RWPE2 (cell line): Measurements from ENCODE around the gene LSM10.

ENCODE experiments used
- ATAC-seq: fragments of 200-7000 bp; cut with Tn5 transposase; 3 replicates; pipeline ENCODE4 v1.9.1; 2021; ENCODE audit warnings: low read depth
- DNase-seq: peaks from one replicate; pipeline ENCODE4 v3.0.0-alpha.2; 2020; ENCODE audit warnings: low spot score
- H3K27ac ChIP-seq: fragments of 450-650 bp; 2 replicates; pipeline ENCODE4 v1.5.1; 2017; ENCODE audit warnings: mild to moderate bottlenecking; ENCODE audit not compliant: poor library complexity, severe bottlenecking
- H3K27me3 ChIP-seq: fragments of 250-450 bp; sonication (Bioruptor Pico); 2 replicates; pipeline ENCODE4 v1.5.1; 2021; ENCODE audit warnings: mild to moderate bottlenecking, moderate library complexity; ENCODE audit not compliant: insufficient read depth, poor library complexity, severe bottlenecking
- H3K36me3 ChIP-seq: fragments of 250-450 bp; sonication (Bioruptor Pico); 2 replicates; pipeline ENCODE4 v1.5.1; 2020; ENCODE audit warnings: low read depth, mild to moderate bottlenecking, moderate library complexity
- H3K4me1 ChIP-seq: fragments of 250-450 bp; sonication (Bioruptor Pico); 2 replicates; pipeline ENCODE4 v1.5.1; 2021; ENCODE audit warnings: mild to moderate bottlenecking, moderate library complexity; ENCODE audit not compliant: insufficient read depth, poor library complexity, severe bottlenecking
- H3K4me3 ChIP-seq: fragments of 250-450 bp; sonication (Bioruptor Pico); 2 replicates; pipeline ENCODE4 v1.5.1; 2021; ENCODE audit warnings: mild to moderate bottlenecking, moderate library complexity; ENCODE audit not compliant: severe bottlenecking
- H3K9me3 ChIP-seq: fragments of 250-450 bp; sonication (Bioruptor Pico); 2 replicates; pipeline ENCODE4 v1.5.1; 2021; ENCODE audit warnings: mild to moderate bottlenecking, moderate library complexity; ENCODE audit not compliant: severe bottlenecking
- CTCF ChIP-seq: fragments of 450-650 bp; IDR thresholded peaks from one replicate; pipeline ENCODE4 v1.5.1; 2017; ENCODE audit warnings: mild to moderate bottlenecking, moderate library complexity; ENCODE audit not compliant: poor library complexity, severe bottlenecking

The LSM10 gene

GRCh38 chr1:36349839-36350238, 47.9 kb downstream of the LSM10 start:
- TF ChIP-seq CTCF, result no peak
- peaks cover 47% of the 10 kb centered on the region for H3K4me1 ChIP-seq
- ATAC-seq, result no peak
- H3K27me3 ChIP-seq, result no peaks in the 10 kb centered on the region
- no peaks in the 10 kb centered on the region for H3K9me3 ChIP-seq
- H3K27ac ChIP-seq, result peak overlapping the region; percentile 95
- H3K36me3 ChIP-seq, result peaks cover 50% of the 10 kb centered on the region
- H3K4me3 ChIP-seq, result no peak overlapping the region
- DNase-seq, result no peak

GRCh38 chr1:36349241-36349671, 48.5 kb downstream of the LSM10 start:
- no peak overlapping the region for H3K4me3 ChIP-seq
- H3K27ac ChIP-seq, result peak overlapping the region; percentile 95
- H3K36me3 ChIP-seq, result peaks cover 47% of the 10 kb centered on the region
- no peak for TF ChIP-seq CTCF
- H3K9me3 ChIP-seq, result no peaks in the 10 kb centered on the region
- ATAC-seq, result peak; percentile 32
- H3K4me1 ChIP-seq, result peaks cover 47% of the 10 kb centered on the region
- DNase-seq, result no peak
- H3K27me3 ChIP-seq, result no peaks in the 10 kb centered on the region

- Histone ChIP-seq H3K9me3 (no peaks in the 10 kb centered on the region), H3K4me3 (no peak overlapping the region), H3K27me3 (no peaks in the 10 kb centered on the region), H3K4me1 (peaks cover 34% of the 10 kb centered on the region), H3K27ac (no peak overlapping the region), H3K36me3 (peaks cover 39% of the 10 kb centered on the region)
- no peak for ATAC-seq
- no peak for TF ChIP-seq CTCF
- DNase-seq, result no peak
Observed at GRCh38 chr1:36346741-36347370, 50.9 kb downstream of the LSM10 start.

- Histone ChIP-seq H3K27ac (no peak overlapping the region), H3K4me3 (no peak overlapping the region), H3K9me3 (no peaks in the 10 kb centered on the region), H3K27me3 (no peaks in the 10 kb centered on the region), H3K36me3 (peaks cover 47% of the 10 kb centered on the region), H3K4me1 (peaks cover 19% of the 10 kb centered on the region)
- no peak for ATAC-seq
- no peak for DNase-seq
- no peak for TF ChIP-seq CTCF
Observed at GRCh38 chr1:36345353-36345752, 52.4 kb downstream of the LSM10 start.

- Histone ChIP-seq H3K4me3 (no peak overlapping the region), H3K27me3 (no peaks in the 10 kb centered on the region), H3K4me1 (peaks cover 8% of the 10 kb centered on the region), H3K36me3 (peaks cover 43% of the 10 kb centered on the region), H3K27ac (no peak overlapping the region), H3K9me3 (no peaks in the 10 kb centered on the region)
- DNase-seq (no peak), ATAC-seq (no peak)
- no peak for TF ChIP-seq CTCF
Observed at GRCh38 chr1:36344395-36344680, 53.4 kb downstream of the LSM10 start.
